SK-N-SH treated with all-trans-retinoic acid at 6 μM for 48 hours (cell line): Measurements from ENCODE around the gene COX8C.

Experiments
- ATAC-seq: fragments of 200-7000 bp; cut with Tn5 transposase; 3 replicates; pipeline ENCODE4 v1.9.1; 2020; ENCODE audit warnings: mild to moderate bottlenecking, moderate library complexity
- ARNTL ChIP-seq: fragments of 450-650 bp; formaldehyde crosslinking; IDR thresholded peaks from 2 replicates; pipeline ENCODE4 v1.5.0; 2020; ENCODE audit warnings: low read depth, mild to moderate bottlenecking, moderate library complexity, borderline replicate concordance
- CSDC2 ChIP-seq: fragments of 250-450 bp; sonication (Bioruptor Pico); IDR thresholded peaks from 2 replicates; pipeline ENCODE4 v1.5.0; 2020; ENCODE audit warnings: mild to moderate bottlenecking, moderate library complexity
- ESRRG ChIP-seq: fragments of 250-450 bp; sonication (Bioruptor Pico); IDR thresholded peaks from 2 replicates; pipeline ENCODE4 v1.6.1; 2021; ENCODE audit warnings: mild to moderate bottlenecking
- GLIS3 ChIP-seq: fragments of 250-450 bp; sonication (Bioruptor Pico); IDR thresholded peaks from 2 replicates; pipeline ENCODE4 v1.5.0; 2020; ENCODE audit warnings: mild to moderate bottlenecking, moderate library complexity
- ISL1 ChIP-seq: fragments of 250-450 bp; sonication (Bioruptor Pico); IDR thresholded peaks from 2 replicates; pipeline ENCODE4 v2.1.2; 2022; ENCODE audit warnings: mild to moderate bottlenecking, moderate library complexity
- OSR1 ChIP-seq: fragments of 250-450 bp; sonication (Bioruptor Pico); IDR thresholded peaks from 2 replicates; pipeline ENCODE4 v1.8.0; 2022; ENCODE audit warnings: moderate library complexity, mild to moderate bottlenecking, inconsistent platforms
- PPARA ChIP-seq: fragments of 250-450 bp; sonication (Bioruptor Pico); IDR thresholded peaks from 2 replicates; pipeline ENCODE4 v1.5.0; 2020; ENCODE audit warnings: mild to moderate bottlenecking, borderline replicate concordance
- RARB ChIP-seq: fragments of 250-450 bp; sonication (Bioruptor Pico); IDR thresholded peaks from 2 replicates; pipeline ENCODE4 v1.8.0; 2021; ENCODE audit warnings: mild to moderate bottlenecking, moderate library complexity
- SNAI2 ChIP-seq: fragments of 250-450 bp; sonication (Bioruptor Pico); IDR thresholded peaks from 2 replicates; pipeline ENCODE4 v1.5.0; 2020; ENCODE audit warnings: mild to moderate bottlenecking, moderate library complexity
- TCF4 ChIP-seq: fragments of 250-450 bp; sonication (Bioruptor Pico); IDR thresholded peaks from 2 replicates; pipeline ENCODE4 v1.8.0; 2021; ENCODE audit warnings: mild to moderate bottlenecking, moderate library complexity, borderline replicate concordance
- TOX ChIP-seq: fragments of 250-450 bp; sonication (Bioruptor Pico); IDR thresholded peaks from 2 replicates; pipeline ENCODE4 v1.8.0; 2021; ENCODE audit warnings: mild to moderate bottlenecking, moderate library complexity, borderline replicate concordance
- TSHZ2 ChIP-seq: fragments of 250-450 bp; sonication (Bioruptor Pico); IDR thresholded peaks from 2 replicates; pipeline ENCODE4 v1.5.0; 2020; ENCODE audit warnings: mild to moderate bottlenecking, moderate library complexity
- ZC3H10 ChIP-seq: fragments of 250-450 bp; sonication (Bioruptor Pico); IDR thresholded peaks from 2 replicates; pipeline ENCODE4 v1.5.1; 2021; ENCODE audit warnings: mild to moderate bottlenecking, moderate library complexity
- ZFP3 ChIP-seq: fragments of 250-450 bp; sonication (Bioruptor Pico); IDR thresholded peaks from 2 replicates; pipeline ENCODE4 v1.5.0; 2020; ENCODE audit warnings: mild to moderate bottlenecking, moderate library complexity
- ZFP30 ChIP-seq: fragments of 450-650 bp; formaldehyde crosslinking; IDR thresholded peaks from 2 replicates; pipeline ENCODE4 v1.5.0; 2022; ENCODE audit warnings: mild to moderate bottlenecking, moderate library complexity
- ZNF565 ChIP-seq: fragments of 450-650 bp; formaldehyde crosslinking; conservative IDR thresholded peaks from 2 replicates; pipeline ENCODE4 v1.5.0; 2020; ENCODE audit warnings: low read depth, mild to moderate bottlenecking, moderate library complexity
- ZNF70 ChIP-seq: fragments of 450-650 bp; formaldehyde crosslinking; IDR thresholded peaks from 2 replicates; pipeline ENCODE4 v1.5.0; 2020; ENCODE audit warnings: mild to moderate bottlenecking, moderate library complexity
- ZNF8 ChIP-seq: fragments of 450-650 bp; formaldehyde crosslinking; IDR thresholded peaks from 2 replicates; pipeline ENCODE4 v1.5.0; 2020; ENCODE audit warnings: mild to moderate bottlenecking, moderate library complexity
- TF ChIP-seq, protein P1 (sequence below): fragments of 250-450 bp; sonication (Bioruptor Pico); IDR thresholded peaks from 2 replicates; pipeline ENCODE4 v1.8.0; 2020; ENCODE audit warnings: mild to moderate bottlenecking, moderate library complexity, borderline replicate concordance
- TF ChIP-seq, protein P2 (sequence below): fragments of 250-450 bp; sonication (Bioruptor Pico); IDR thresholded peaks from 2 replicates; pipeline ENCODE4 v1.5.1; 2020; ENCODE audit warnings: low read depth, mild to moderate bottlenecking, moderate library complexity
- TF ChIP-seq, protein P3 (sequence below): fragments of 250-450 bp; sonication (Bioruptor Pico); IDR thresholded peaks from 2 replicates; pipeline ENCODE4 v1.5.1; 2021; ENCODE audit warnings: mild to moderate bottlenecking, moderate library complexity

COX8C gene

GRCh38 chr14:93328546-93328945, 18.4 kb upstream of the COX8C start:
- no peak for ATAC-seq

GRCh38 chr14:93329965-93330608, 16.9 kb upstream of the COX8C start:
- TF ChIP-seq TCF4: no peak
- no peak for TF ChIP-seq ZNF70 (CRISPR knock-in tag)
- TF ChIP-seq, protein P1, sequence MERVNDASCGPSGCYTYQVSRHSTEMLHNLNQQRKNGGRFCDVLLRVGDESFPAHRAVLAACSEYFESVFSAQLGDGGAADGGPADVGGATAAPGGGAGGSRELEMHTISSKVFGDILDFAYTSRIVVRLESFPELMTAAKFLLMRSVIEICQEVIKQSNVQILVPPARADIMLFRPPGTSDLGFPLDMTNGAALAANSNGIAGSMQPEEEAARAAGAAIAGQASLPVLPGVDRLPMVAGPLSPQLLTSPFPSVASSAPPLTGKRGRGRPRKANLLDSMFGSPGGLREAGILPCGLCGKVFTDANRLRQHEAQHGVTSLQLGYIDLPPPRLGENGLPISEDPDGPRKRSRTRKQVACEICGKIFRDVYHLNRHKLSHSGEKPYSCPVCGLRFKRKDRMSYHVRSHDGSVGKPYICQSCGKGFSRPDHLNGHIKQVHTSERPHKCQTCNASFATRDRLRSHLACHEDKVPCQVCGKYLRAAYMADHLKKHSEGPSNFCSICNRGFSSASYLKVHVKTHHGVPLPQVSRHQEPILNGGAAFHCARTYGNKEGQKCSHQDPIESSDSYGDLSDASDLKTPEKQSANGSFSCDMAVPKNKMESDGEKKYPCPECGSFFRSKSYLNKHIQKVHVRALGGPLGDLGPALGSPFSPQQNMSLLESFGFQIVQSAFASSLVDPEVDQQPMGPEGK: no peak
- TF ChIP-seq ZFP30 (CRISPR knock-in tag): no peak
- TF ChIP-seq ESRRG (CRISPR knock-in tag): no peak
- no peak for TF ChIP-seq ISL1 (CRISPR knock-in tag)
- no peak for TF ChIP-seq OSR1 (CRISPR knock-in tag)
- TF ChIP-seq, protein P2, sequence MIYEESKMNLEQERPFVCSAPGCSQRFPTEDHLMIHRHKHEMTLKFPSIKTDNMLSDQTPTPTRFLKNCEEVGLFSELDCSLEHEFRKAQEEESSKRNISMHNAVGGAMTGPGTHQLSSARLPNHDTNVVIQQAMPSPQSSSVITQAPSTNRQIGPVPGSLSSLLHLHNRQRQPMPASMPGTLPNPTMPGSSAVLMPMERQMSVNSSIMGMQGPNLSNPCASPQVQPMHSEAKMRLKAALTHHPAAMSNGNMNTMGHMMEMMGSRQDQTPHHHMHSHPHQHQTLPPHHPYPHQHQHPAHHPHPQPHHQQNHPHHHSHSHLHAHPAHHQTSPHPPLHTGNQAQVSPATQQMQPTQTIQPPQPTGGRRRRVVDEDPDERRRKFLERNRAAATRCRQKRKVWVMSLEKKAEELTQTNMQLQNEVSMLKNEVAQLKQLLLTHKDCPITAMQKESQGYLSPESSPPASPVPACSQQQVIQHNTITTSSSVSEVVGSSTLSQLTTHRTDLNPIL (CRISPR knock-in tag): no peak
- no peak for TF ChIP-seq ZFP3 (CRISPR knock-in tag)
- no peak for TF ChIP-seq CSDC2 (CRISPR knock-in tag)
- TF ChIP-seq PPARA (CRISPR knock-in tag): no peak
- no peak for TF ChIP-seq GLIS3 (CRISPR knock-in tag)
- TF ChIP-seq ZNF8 (CRISPR knock-in tag): no peak
- TF ChIP-seq ZC3H10: no peak
- no peak for TF ChIP-seq RARB
- TF ChIP-seq ARNTL (CRISPR knock-in tag): no peak
- TF ChIP-seq ZNF565 (CRISPR knock-in tag): no peak
- TF ChIP-seq, protein P3, sequence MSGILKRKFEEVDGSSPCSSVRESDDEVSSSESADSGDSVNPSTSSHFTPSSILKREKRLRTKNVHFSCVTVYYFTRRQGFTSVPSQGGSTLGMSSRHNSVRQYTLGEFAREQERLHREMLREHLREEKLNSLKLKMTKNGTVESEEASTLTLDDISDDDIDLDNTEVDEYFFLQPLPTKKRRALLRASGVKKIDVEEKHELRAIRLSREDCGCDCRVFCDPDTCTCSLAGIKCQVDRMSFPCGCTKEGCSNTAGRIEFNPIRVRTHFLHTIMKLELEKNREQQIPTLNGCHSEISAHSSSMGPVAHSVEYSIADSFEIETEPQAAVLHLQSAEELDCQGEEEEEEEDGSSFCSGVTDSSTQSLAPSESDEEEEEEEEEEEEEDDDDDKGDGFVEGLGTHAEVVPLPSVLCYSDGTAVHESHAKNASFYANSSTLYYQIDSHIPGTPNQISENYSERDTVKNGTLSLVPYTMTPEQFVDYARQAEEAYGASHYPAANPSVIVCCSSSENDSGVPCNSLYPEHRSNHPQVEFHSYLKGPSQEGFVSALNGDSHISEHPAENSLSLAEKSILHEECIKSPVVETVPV (CRISPR knock-in tag): no peak
- no peak for ATAC-seq

More at GRCh38 chr14:93328546-93328945, 18.4 kb upstream of the COX8C start:
- TF ChIP-seq, protein P2 (CRISPR knock-in tag): no peak
- no peak for TF ChIP-seq TCF4
- TF ChIP-seq OSR1 (CRISPR knock-in tag): no peak
- no peak for TF ChIP-seq ZC3H10
- no peak for TF ChIP-seq ISL1 (CRISPR knock-in tag)
- no peak for TF ChIP-seq ESRRG (CRISPR knock-in tag)
- no peak for TF ChIP-seq CSDC2 (CRISPR knock-in tag)
- no peak for TF ChIP-seq GLIS3 (CRISPR knock-in tag)
- no peak for TF ChIP-seq ZFP30 (CRISPR knock-in tag)
- no peak for TF ChIP-seq RARB
- no peak for TF ChIP-seq PPARA (CRISPR knock-in tag)
- no peak for TF ChIP-seq TOX (CRISPR knock-in tag)
- TF ChIP-seq TSHZ2 (CRISPR knock-in tag): no peak
- no peak for TF ChIP-seq SNAI2 (CRISPR knock-in tag)
- TF ChIP-seq ZFP3 (CRISPR knock-in tag): no peak
- no peak for TF ChIP-seq ZNF70 (CRISPR knock-in tag)
- TF ChIP-seq, all 23 proteins: peak for 0

DNA sequence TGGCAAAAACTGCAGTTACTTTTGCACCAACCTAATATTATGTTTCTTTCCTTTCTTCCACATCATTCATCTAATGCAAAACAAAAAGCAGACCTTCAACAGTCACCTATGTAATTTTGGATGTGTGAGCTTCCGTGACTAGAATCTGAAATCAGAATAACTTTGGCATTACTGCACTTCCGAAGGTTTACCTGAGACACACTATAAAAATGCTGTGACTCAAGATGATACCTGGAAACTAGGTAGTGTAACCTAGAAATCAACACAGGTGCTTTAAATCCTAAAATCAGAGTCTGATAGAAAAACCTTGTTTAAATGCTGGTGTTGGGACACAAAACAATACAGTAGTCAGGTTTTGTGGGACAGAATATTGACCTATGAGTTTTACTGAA, 16.4 kb upstream of the COX8C start:
- ATAC-seq: no peak
- no peak for TF ChIP-seq CSDC2 (CRISPR knock-in tag)
- no peak for TF ChIP-seq GLIS3 (CRISPR knock-in tag)
